Bronchial epithelial cell (primary cell): ENCODE results near the gene TNIP3. TPM values are rescaled to one million over a fixed set of nuclear protein-coding genes. Genes with fewer than 3 reads are reported as not detected.

ENCODE experiments used
- DNase-seq: peaks from one replicate; pipeline ENCODE4 v3.0.0-alpha.2; 2010; ENCODE audit warnings: low read depth
- FAIRE-seq: peaks from 2 replicates; lab custom pipeline; 2011; peaks lifted over from hg19 to GRCh38; lab: Jason Lieb, UNC
- H3K27me3 ChIP-seq: 2 replicates; pipeline ENCODE4 v1.5.1; 2011; ENCODE audit warnings: low read length; ENCODE audit not compliant: control insufficient read depth, insufficient read depth
- H3K36me3 ChIP-seq: 2 replicates; pipeline ENCODE4 v1.5.1; 2011; ENCODE audit warnings: low read length; ENCODE audit not compliant: control insufficient read depth, insufficient read depth
- H3K4me3 ChIP-seq: 2 replicates; pipeline ENCODE4 v1.5.1; 2011; ENCODE audit warnings: mild to moderate bottlenecking, low read depth, low read length, control low read depth
- total RNA-seq: library from RNA; depleted of rRNA; stranded (reverse); fragments of >200 nt; gene quantifications from 2 replicates; pipeline ENCODE4 v1.2.1, GENCODE V29; 2014
- TF ChIP-seq, protein P1 (sequence below): IDR thresholded peaks from 2 replicates; pipeline ENCODE4 v1.5.1; 2011; ENCODE audit warnings: mild to moderate bottlenecking, moderate library complexity, low read length, control low read depth, inconsistent platforms; ENCODE audit not compliant: insufficient read depth, severe bottlenecking

The TNIP3 gene
- total RNA-seq, 1 donor from 2014 or later: not detected

DNA sequence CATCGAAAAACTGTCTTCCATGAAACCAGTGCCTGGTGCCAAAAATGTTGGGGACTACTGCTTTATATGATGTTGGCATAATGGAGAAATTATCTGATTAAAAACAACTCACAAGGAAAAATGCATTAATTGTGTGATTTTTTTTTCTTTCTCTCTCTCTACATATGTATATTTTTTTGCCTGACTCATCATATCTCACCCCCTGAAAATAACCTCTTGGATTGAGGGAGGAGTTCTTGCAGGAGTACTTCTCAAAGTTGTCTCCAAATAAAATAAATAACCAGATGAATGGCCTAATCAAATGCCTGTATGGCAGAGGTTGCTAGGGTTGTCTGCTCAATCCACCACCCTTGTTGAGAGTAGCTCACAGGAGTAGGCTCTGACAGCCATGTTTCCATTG is 19.9 kb upstream of the TNIP3 start:
- H3K36me3 ChIP-seq: no peaks in the 10 kb centered on the region
- TF ChIP-seq, protein P1, sequence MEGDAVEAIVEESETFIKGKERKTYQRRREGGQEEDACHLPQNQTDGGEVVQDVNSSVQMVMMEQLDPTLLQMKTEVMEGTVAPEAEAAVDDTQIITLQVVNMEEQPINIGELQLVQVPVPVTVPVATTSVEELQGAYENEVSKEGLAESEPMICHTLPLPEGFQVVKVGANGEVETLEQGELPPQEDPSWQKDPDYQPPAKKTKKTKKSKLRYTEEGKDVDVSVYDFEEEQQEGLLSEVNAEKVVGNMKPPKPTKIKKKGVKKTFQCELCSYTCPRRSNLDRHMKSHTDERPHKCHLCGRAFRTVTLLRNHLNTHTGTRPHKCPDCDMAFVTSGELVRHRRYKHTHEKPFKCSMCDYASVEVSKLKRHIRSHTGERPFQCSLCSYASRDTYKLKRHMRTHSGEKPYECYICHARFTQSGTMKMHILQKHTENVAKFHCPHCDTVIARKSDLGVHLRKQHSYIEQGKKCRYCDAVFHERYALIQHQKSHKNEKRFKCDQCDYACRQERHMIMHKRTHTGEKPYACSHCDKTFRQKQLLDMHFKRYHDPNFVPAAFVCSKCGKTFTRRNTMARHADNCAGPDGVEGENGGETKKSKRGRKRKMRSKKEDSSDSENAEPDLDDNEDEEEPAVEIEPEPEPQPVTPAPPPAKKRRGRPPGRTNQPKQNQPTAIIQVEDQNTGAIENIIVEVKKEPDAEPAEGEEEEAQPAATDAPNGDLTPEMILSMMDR: no peak
- no peak for FAIRE-seq
- DNase-seq: no peak
- H3K27me3 ChIP-seq: no peaks in the 10 kb centered on the region
- no peak overlapping the region for H3K4me3 ChIP-seq

DNA sequence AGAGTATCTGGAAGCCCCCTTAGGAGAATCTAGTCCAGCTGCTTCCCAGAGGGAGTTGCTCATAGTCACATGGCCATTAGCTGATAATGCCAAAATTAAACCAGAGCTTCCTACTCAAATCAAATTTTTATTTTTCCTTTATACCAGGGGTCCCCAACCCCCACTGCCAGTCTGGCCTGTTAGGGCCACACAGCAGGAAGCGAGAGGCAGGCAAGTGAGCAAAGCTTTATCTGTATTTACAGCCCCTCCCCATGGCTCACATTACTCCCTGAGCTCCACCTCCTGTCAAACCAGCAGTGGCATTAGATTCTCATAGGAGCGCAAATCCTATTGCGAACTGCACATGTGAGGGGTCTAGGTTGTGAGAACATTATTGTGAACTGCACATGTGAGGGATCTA is 19.2 kb upstream of the TNIP3 start:
- TF ChIP-seq, protein P1: no peak
- H3K4me3 ChIP-seq: no peak overlapping the region
- DNase-seq (no peak), FAIRE-seq (no peak)
- peaks cover under 1% of the 10 kb centered on the region for H3K27me3 ChIP-seq
- no peaks in the 10 kb centered on the region for H3K36me3 ChIP-seq

DNA sequence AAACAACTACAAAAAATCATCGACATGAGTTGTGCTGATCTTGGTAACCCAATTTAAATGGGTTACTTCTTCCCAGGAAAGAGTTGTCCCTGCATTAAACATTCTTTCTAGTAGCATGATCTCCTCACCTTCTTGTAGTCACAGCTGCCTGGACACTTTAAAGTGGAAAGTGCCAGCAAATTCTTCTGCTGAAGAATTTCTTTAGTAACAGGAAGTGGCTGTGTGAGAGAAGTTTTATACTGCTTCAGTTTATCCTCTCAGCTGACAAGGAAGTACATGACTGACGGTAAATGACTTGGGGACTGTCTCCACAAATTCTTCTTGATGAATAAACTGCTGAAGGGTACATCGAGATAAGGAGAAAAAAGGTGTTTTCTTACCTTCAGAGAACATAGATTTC is 18.2 kb upstream of the TNIP3 start:
- Histone ChIP-seq H3K36me3 (no peaks in the 10 kb centered on the region), H3K4me3 (no peak overlapping the region), H3K27me3 (peaks cover 2% of the 10 kb centered on the region)
- FAIRE-seq (no peak), DNase-seq (peak; percentile 38)
- TF ChIP-seq, protein P1: no peak

DNA sequence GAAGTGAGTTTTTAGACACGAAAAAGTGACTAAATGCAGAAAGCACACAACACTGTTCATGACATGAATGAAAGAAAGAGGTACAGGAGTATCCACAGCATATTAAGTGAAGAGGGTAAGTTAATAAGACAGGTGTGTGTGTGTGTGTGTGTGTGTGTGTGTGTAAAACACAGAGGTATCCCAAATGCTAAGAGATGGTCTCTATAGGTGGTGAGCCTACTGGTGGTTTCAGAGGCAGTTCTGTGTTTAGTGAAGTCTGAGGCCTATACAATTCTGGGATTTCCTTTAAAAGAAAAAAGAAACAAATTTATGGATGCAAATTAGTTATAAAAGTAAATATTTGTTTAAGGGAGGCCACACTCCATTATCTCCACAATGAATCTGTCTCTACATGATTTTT is 17.4 kb upstream of the TNIP3 start:
- DNase-seq (no peak), FAIRE-seq (no peak)
- TF ChIP-seq, protein P1: no peak
- Histone ChIP-seq H3K27me3 (peaks cover 2% of the 10 kb centered on the region), H3K4me3 (no peak overlapping the region), H3K36me3 (no peaks in the 10 kb centered on the region)

DNA sequence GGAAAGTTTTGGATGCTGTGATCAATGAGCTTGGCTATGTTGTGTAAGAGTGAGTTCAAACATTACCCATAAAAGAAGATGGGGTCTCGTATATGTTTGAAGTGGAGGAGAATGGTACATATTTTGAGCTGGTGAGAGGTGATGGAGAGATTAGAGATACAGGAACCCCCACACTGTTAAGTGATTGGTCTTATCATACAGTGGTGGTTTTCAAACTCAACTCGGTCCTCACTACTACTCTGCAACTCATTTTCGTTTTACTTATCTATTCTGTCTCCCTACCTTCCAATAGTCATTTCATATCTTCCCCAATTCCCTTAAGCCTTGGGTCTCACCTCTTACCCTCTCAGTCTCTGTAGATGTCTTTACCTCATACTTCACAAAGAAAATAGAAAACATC is 16.4 kb upstream of the TNIP3 start:
- FAIRE-seq (no peak), DNase-seq (no peak)
- Histone ChIP-seq H3K36me3 (no peaks in the 10 kb centered on the region), H3K4me3 (no peak overlapping the region), H3K27me3 (peaks cover 2% of the 10 kb centered on the region)
- TF ChIP-seq, protein P1: no peak
